Choroid plexus epithelial cell (primary cell): ENCODE results near the gene PPP2R5C.
"Not testable (repeated sequence)": the region's sequence is repeated elsewhere in the genome, so short reads cannot be mapped to it uniquely, and the experiment has no call there.

Experiments
- DNase-seq: peaks from one replicate; pipeline ENCODE4 v3.0.0-alpha.2; 2010; ENCODE audit warnings: low read depth
- H3K4me3 ChIP-seq: 2 replicates; pipeline ENCODE4 v1.5.1; 2011; ENCODE audit warnings: low read depth, mild to moderate bottlenecking, control low read depth, low read length, moderate library complexity
- TF ChIP-seq, protein P1 (sequence below): conservative IDR thresholded peaks from 2 replicates; pipeline ENCODE4 v1.5.1; 2011; ENCODE audit warnings: low read depth, mild to moderate bottlenecking, control low read depth, inconsistent platforms, low read length, moderate library complexity

PPP2R5C gene

DNA sequence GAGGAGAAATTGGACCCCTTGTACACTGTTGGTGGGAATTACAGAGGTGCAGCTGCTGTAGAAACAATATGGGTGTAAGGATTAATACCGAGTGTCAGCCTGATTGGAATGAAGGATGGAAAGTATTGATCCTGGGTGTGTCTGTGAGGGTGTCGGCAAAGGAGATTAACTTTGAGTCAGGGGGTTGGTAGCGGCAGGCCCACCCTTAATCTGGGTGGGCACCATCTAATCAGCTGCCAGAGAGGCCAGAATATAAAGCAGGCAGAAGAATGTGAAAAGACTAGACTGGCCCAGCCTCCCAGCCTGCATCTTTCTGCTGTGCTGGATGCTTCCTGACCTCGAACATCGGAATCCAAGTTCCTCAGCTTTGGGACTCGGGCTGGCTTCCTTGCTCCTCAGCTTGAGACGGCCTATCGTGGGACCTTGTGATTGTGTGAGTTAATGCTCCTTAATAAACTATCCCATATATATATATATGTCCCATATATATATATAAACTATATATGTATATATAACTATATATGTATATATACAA lies 38.4 kb upstream of the PPP2R5C start:
- H3K4me3 ChIP-seq, result no peak overlapping the region
- TF ChIP-seq, protein P1, sequence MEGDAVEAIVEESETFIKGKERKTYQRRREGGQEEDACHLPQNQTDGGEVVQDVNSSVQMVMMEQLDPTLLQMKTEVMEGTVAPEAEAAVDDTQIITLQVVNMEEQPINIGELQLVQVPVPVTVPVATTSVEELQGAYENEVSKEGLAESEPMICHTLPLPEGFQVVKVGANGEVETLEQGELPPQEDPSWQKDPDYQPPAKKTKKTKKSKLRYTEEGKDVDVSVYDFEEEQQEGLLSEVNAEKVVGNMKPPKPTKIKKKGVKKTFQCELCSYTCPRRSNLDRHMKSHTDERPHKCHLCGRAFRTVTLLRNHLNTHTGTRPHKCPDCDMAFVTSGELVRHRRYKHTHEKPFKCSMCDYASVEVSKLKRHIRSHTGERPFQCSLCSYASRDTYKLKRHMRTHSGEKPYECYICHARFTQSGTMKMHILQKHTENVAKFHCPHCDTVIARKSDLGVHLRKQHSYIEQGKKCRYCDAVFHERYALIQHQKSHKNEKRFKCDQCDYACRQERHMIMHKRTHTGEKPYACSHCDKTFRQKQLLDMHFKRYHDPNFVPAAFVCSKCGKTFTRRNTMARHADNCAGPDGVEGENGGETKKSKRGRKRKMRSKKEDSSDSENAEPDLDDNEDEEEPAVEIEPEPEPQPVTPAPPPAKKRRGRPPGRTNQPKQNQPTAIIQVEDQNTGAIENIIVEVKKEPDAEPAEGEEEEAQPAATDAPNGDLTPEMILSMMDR, result no peak
- DNase-seq, result no peak

DNA sequence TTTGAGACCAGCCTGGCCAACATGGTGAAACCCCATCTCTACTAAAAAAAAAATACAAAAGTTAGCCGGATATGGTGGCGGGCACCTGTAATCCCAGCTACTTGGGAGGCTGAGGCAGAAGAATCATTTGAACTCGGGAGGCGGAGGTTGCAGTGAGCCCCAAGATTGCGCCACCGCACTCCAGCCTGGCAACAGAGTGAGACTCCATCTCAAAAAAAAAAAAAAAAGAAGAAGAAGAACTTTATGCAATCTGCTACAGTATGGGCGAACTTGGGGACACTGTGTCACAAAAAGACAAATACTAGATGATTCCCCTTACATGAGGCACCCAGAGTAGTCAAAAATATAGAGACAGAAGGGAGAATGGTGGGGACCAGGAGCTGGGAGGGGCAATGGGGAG lies 35.9 kb upstream of the PPP2R5C start:
- DNase-seq, H3K4me3 ChIP-seq: not testable (repeated sequence)

GRCh38 chr14:101726295-101726953 lies 35.1 kb upstream of the PPP2R5C start:
- DNase-seq, result no peak
- TF ChIP-seq, protein P1, result no peak
- H3K4me3 ChIP-seq, result no peak overlapping the region

DNA sequence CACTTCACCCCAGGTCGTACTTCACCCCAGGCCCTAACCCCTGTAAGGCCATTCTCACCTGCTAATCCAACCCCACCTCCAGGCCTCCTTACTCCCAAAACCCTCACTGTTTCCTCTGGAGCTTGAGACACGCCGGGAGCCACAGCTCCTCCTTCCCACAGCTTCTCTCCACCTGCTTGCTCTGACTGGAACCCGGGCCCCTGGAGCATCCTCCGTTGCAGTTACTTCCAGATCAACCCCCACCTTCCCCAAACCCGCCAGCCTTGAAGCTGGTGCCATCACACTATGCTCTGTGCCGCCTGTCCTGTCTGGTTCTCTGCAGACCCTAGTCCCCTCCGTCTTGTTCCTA lies 34.6 kb upstream of the PPP2R5C start:
- no peak overlapping the region for H3K4me3 ChIP-seq
- DNase-seq, result no peak
- TF ChIP-seq, protein P1, result no peak

DNA sequence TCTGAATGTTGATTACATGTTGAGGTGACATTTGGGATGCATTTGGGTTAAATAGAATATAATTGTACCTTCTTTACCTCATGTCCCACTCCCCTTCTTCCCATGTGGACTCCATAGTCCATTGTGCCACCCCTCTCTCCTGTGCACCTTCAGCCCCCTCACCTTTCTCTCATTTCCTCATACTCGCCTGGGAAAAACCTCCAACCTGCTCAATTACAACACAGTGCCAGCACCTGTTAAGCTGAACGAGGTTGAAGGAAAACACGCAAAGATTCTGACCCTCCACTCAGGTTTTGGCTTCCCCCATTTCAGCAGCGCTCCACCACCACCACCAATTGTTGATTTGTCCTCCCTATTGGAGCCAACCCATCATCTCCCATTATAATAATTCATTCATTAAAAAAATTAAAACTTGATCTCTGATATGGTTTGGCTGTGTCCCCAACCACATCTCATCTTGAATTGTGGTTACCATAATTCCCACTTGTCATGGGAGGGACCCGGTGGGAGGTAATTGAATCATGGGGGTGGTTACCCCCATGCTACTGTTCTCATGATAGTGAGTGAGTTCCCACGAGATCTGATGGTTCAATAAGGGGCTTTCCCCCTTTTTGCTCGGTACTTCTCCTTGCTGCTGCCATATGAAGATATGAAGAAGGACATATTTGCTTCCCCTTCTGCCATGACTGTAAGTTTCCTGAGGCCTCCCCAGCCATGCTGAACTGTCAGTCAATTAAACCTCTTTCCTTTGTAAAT lies 33.7 kb upstream of the PPP2R5C start:
- TF ChIP-seq, protein P1, result no peak
- H3K4me3 ChIP-seq, result no peak overlapping the region
- no peak for DNase-seq

DNA sequence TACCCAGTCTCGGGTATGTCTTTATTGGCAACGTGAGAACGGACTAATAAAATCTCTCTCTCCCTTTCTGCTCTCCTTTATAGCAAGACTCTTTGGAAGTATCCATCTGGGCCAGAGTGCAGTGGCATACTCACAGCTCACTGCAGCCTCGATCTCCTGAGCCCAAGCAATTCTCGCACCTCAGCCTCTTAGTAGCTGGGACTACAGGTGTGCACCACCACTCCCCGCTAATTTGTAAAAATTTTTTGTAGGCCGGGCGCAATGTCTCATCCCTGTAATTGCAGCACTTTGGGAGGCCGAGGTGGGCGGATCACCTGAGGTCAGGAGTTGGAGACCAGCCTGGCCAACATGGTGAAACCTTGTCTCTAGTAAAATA lies 33.2 kb upstream of the PPP2R5C start:
- DNase-seq, result no peak
- no peak overlapping the region for H3K4me3 ChIP-seq
- TF ChIP-seq, protein P1, result no peak

DNA sequence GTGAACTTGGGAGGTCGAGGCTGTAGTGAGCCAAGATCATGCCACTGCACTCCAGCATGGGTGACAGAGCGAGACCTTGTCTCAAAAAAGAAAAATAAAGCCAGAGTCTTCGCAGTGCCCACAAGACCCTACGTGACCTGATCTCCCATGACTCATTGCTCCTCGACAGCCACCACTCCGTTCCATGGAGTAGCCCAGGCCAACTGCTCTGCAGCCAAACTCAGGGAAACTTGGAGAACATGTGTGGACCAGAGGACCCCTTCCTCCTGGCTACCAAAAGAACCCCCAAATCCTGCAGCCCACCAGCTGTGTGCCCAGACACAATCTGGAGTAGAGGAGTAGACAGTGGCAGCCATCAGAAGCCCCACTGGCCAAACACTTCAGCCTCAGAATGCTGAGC lies 32.1 kb upstream of the PPP2R5C start:
- H3K4me3 ChIP-seq, result no peak overlapping the region
- DNase-seq, result no peak
- TF ChIP-seq, protein P1, result no peak

DNA sequence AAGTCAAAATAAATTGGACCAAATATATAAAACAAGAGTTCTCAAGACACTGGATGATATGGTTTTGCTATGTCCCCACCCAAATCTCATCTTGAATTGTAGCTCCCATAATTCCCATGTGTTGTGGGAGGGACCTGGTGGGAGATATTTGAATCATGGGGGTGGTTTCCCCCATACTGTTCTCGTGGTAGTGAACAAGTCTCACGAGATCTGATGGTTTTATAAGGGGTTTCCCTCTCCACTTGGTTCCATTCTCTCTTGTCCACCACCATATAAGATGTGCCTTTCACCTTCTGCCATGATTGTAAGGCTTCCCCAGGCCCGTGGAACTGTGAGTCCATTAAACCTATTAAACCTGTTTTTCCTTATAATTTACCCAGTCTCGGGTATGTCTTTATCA lies 31.4 kb upstream of the PPP2R5C start:
- DNase-seq, H3K4me3 ChIP-seq: not testable (repeated sequence)
